ENCODE measurements around the gene CDC42. TPM values are rescaled to one million over a fixed set of nuclear protein-coding genes. Genes with fewer than 3 reads are reported as not detected.
A peak's percentile ranks its signal among the peaks of the same experiment; 100 is the strongest.
"Not testable (repeated sequence)": the region's sequence is repeated elsewhere in the genome, so short reads cannot be mapped to it uniquely, and the experiment has no call there.

Gene CDC42
- total RNA-seq, 1 donor = 525 TPM

GRCh38 chr1:22030473-22030872 lies 22.0 kb upstream of the CDC42 start:
- DNase-seq (ENCODE audit: low read depth) = no peak
- no peak for TF ChIP-seq CTCF (IDR thresholded peaks at IDR 0.05; ENCODE audit: insufficient read depth, low read length)
- H3K4me3 ChIP-seq (ENCODE audit: low read depth, low read length) = no peak overlapping the region

- DNase-seq (ENCODE audit: low read depth) = no peak
- no peak overlapping the region for H3K4me3 ChIP-seq (ENCODE audit: low read depth, low read length)
- no peak for TF ChIP-seq CTCF (IDR thresholded peaks at IDR 0.05; ENCODE audit: insufficient read depth, low read length)
Measured at GRCh38 chr1:22031214-22031962, 21.1 kb upstream of the CDC42 start.

GRCh38 chr1:22034834-22035233 lies 17.7 kb upstream of the CDC42 start:
- DNase-seq (ENCODE audit: low read depth); H3K4me3 ChIP-seq (ENCODE audit: low read depth, low read length): not testable (repeated sequence)

- no peak overlapping the region for H3K4me3 ChIP-seq (ENCODE audit: low read depth, low read length)
- no peak for TF ChIP-seq CTCF (IDR thresholded peaks at IDR 0.05; ENCODE audit: insufficient read depth, low read length)
- DNase-seq (ENCODE audit: low read depth) = no peak
Measured at GRCh38 chr1:22037520-22037919, 15.0 kb upstream of the CDC42 start.

- no peak for TF ChIP-seq CTCF (IDR thresholded peaks at IDR 0.05; ENCODE audit: insufficient read depth, low read length)
- no peak for DNase-seq (ENCODE audit: low read depth)
Measured at GRCh38 chr1:22038036-22038435, 14.5 kb upstream of the CDC42 start.

GRCh38 chr1:22039594-22040285 lies 12.8 kb upstream of the CDC42 start:
- DNase-seq (ENCODE audit: low read depth) = peak; percentile 86
- TF ChIP-seq CTCF (IDR thresholded peaks at IDR 0.05; ENCODE audit: insufficient read depth, low read length) = peak; percentile 28
- no peak overlapping the region for H3K4me3 ChIP-seq (ENCODE audit: low read depth, low read length)

More at GRCh38 chr1:22038036-22038435, 14.5 kb upstream of the CDC42 start:
- H3K4me3 ChIP-seq (ENCODE audit: low read depth, low read length) = no peak overlapping the region

GRCh38 chr1:22040286-22040623 lies 12.3 kb upstream of the CDC42 start:
- H3K4me3 ChIP-seq (ENCODE audit: low read depth, low read length) = no peak overlapping the region
- TF ChIP-seq CTCF (IDR thresholded peaks at IDR 0.05; ENCODE audit: insufficient read depth, low read length) = no peak

More at GRCh38 chr1:22040286-22040623, 12.3 kb upstream of the CDC42 start:
- no peak for DNase-seq (ENCODE audit: low read depth)
